Measurements from ENCODE around the gene NDUFB7. TPM values are rescaled to one million over a fixed set of nuclear protein-coding genes. Genes with fewer than 3 reads are reported as not detected.

NDUFB7 gene
- total RNA-seq, 1 donor from 2014 or later = 612 TPM

DNA sequence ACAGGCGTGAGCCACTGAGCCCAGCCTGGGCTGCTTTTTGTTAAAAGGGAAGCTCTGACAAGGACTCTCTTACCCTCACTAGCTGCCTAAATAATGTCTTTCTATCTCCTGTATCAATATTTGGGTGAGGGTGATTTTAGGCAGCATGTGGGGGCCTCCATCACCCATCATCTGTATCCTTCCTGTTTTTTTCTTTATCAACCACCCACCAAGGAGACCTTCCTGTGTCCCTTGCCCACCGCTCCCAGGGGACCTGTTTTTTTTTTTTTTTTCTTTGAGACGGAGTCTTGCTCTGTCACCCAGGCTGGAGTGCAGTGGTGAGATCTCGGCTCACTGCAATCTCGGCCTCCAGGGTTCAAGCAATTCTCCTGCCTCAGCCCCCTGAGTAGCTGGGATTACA, 5.4 kb upstream of the NDUFB7 start:
- Histone ChIP-seq H3K4me1 (peaks cover 0 to 2% of the 10 kb centered on the region in 2 donors), H3K27ac (no peak overlapping the region), H3K36me3 (no peaks in the 10 kb centered on the region), H3K9me3 (no peaks in the 10 kb centered on the region), H3K27me3 (no peaks in the 10 kb centered on the region), H3K4me3 (no peak overlapping the region)
- DNase-seq (ENCODE audit: low spot score in 2 of 2) = no peak
- TF ChIP-seq, protein P1, sequence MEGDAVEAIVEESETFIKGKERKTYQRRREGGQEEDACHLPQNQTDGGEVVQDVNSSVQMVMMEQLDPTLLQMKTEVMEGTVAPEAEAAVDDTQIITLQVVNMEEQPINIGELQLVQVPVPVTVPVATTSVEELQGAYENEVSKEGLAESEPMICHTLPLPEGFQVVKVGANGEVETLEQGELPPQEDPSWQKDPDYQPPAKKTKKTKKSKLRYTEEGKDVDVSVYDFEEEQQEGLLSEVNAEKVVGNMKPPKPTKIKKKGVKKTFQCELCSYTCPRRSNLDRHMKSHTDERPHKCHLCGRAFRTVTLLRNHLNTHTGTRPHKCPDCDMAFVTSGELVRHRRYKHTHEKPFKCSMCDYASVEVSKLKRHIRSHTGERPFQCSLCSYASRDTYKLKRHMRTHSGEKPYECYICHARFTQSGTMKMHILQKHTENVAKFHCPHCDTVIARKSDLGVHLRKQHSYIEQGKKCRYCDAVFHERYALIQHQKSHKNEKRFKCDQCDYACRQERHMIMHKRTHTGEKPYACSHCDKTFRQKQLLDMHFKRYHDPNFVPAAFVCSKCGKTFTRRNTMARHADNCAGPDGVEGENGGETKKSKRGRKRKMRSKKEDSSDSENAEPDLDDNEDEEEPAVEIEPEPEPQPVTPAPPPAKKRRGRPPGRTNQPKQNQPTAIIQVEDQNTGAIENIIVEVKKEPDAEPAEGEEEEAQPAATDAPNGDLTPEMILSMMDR (IDR thresholded peaks at IDR 0.05) = no peak
- intact Hi-C loops (cut with DNase I) = no loop called here

DNA sequence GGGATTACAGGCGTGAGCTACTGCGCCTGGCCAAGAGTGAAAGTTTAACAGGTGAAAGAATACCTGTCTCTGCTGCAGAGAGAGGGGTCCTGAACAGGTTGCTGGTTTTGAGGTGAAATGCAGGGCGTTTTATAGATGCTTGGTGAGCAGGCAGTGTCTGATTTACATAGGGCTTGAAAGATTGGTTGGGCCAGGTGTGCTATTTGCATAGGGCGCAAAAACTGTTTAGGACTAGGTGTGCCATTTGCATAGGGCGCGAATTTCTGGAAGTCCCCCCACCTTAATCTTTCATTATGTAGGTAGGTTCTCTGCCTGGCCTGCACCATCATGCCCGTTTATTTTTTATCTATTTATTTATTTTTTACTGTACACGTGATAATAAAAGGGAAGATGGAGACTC, 4.5 kb upstream of the NDUFB7 start:
- Histone ChIP-seq H3K27ac (no peak overlapping the region), H3K4me1 (peaks cover 0 to 6% of the 10 kb centered on the region in 2 donors), H3K36me3 (no peaks in the 10 kb centered on the region), H3K9me3 (no peaks in the 10 kb centered on the region), H3K4me3 (no peak overlapping the region), H3K27me3 (no peaks in the 10 kb centered on the region)
- no peak for DNase-seq (ENCODE audit: low spot score in 2 of 2)
- intact Hi-C loops (cut with DNase I) = no loop called here
- TF ChIP-seq, protein P1 (IDR thresholded peaks at IDR 0.05) = no peak

DNA sequence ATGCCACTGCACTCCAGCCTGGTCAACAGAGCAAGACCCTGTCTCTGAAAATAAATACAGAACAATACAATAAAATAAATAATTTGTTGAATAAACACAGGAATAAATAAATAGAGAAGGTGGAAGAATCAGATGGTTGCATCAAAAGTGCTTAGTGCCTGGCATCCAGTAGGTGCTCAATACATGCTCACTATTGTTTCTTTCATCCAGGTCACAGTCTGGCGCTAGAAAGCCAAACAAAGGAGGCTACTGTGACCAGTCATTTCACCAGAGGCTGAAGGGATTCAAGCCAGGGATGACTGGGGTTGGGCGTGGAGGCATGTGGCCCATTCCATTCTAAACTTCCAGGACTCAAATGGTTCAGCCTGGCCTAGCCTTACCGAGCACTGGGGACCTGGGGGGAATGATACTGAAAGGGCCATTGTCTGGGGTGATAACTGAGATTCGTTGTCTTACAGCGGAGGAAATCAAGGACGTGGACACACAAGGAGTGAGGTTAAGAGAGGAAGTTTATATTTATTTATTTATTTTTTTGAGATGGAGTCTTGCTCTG, 3.6 kb upstream of the NDUFB7 start:
- no peak overlapping the region for H3K4me3 ChIP-seq
- no peaks in the 10 kb centered on the region for H3K36me3 ChIP-seq
- no peak overlapping the region for H3K27ac ChIP-seq
- H3K4me1 ChIP-seq = peaks cover 0 to 15% of the 10 kb centered on the region in 2 donors
- H3K9me3 ChIP-seq = no peaks in the 10 kb centered on the region
- intact Hi-C loops (cut with DNase I) = no loop called here
- H3K27me3 ChIP-seq = no peaks in the 10 kb centered on the region
- DNase-seq (ENCODE audit: low spot score in 2 of 2) = no peak
- TF ChIP-seq, protein P1 (IDR thresholded peaks at IDR 0.05) = no peak

DNA sequence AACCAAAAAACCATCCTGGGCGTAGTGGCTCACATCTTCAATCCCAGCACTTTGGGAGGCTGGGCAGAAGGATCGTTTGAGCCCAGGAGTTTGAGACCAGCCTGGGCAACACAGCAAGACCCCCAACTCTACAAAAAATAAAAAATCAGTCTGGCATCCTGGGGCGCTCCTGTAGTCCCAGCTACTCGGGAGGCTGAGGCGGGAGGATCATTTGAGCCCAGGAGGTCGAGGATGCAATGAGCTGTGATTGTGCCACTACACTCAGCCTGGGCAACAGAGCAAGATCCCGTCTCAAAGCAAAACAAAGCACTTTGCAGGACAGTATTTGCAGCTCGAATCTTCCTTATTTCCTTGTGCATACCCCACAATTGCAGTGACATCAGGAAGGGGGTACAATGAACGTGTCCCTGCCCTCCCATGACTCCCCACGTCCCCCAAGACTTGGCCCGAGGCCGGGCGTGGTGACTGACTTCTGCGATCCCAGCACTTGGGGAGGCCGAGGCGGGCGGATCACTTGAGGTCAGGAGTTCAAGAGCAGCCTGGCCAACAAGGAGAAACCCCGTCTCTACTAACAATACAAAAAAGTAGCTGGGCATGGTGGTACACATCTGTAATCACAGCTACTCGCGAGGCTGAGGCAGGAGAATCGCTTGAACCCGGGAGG, 870 bp downstream of the NDUFB7 start:
- intact Hi-C loops (cut with DNase I) = loop anchor here (5.0 kb wide), 2 partner anchors 116 to 316 kb away; partner anchors contain the start of gene OR7A17
- H3K27ac ChIP-seq = peak overlapping the region in 1 of 2 donors; percentile 48
- H3K27me3 ChIP-seq = no peaks in the 10 kb centered on the region
- TF ChIP-seq, protein P1 (IDR thresholded peaks at IDR 0.05) = no peak
- DNase-seq (ENCODE audit: low spot score in 2 of 2) = no peak
- peaks cover 4 to 12% of the 10 kb centered on the region in 2 donors for H3K36me3 ChIP-seq
- H3K4me3 ChIP-seq = peak overlapping the region; percentile 94 to 99
- H3K9me3 ChIP-seq = no peaks in the 10 kb centered on the region
- peaks cover 0 to 15% of the 10 kb centered on the region in 2 donors for H3K4me1 ChIP-seq

DNA sequence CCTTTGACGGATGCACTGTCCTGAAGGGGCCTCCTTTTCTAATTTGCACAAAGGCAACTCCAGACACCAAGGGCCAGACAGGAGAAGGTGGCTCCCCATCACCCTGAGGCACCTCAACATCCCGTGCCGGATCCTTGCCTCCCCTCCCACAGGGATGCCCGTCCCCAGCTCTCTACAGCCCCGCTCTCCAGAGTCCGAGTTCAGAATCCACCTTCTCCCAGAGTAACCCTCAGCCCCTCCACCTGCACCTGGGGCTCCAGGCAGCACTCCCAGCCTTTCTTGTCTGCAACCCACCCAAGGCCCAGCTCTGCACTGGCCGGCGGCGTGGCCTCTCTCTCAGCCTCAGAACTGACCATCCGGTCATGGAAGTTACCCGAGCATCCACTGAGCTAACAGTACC, 4.8 kb downstream of the NDUFB7 start:
- Histone ChIP-seq H3K36me3 (peaks cover 17 to 18% of the 10 kb centered on the region in 2 donors), H3K27me3 (no peaks in the 10 kb centered on the region), H3K27ac (no peak overlapping the region), H3K9me3 (no peaks in the 10 kb centered on the region), H3K4me3 (no peak overlapping the region), H3K4me1 (peaks cover 3 to 19% of the 10 kb centered on the region in 2 donors)
- TF ChIP-seq, protein P1 (IDR thresholded peaks at IDR 0.05) = no peak
- DNase-seq (ENCODE audit: low spot score in 2 of 2) = no peak
- intact Hi-C loops (cut with DNase I) = no loop called here

All from ascending aorta (tissue), 2 donors.